Stimulated activated CD8-positive, alpha-beta memory T cell treated with anti-CD3 and anti-CD28 coated beads, Interleukin-4, amount 100 ng/mL, for 1 hour (primary cell): Measurements from ENCODE around the gene NLGN4X.

Experiments used
- DNase-seq, 2 donors: peaks; one replicate each; pipeline ENCODE4 v3.0.0-alpha.2; 2020; ENCODE audit warnings: low read depth in 2 of 2, low spot score in 1 of 2

The NLGN4X gene

GRCh38 chrX:6159468-6159867 is 69.2 kb downstream of the NLGN4X start:
- DNase-seq: no peak

GRCh38 chrX:6151971-6152370 is 76.7 kb downstream of the NLGN4X start:
- no peak for DNase-seq

GRCh38 chrX:6149060-6149872 is 79.4 kb downstream of the NLGN4X start:
- DNase-seq: no peak

- DNase-seq: no peak
These were observed 94.4 kb downstream of the NLGN4X start for GRCh38 chrX:6134255-6134654.

- no peak for DNase-seq
These were observed 95.7 kb downstream of the NLGN4X start for GRCh38 chrX:6132970-6133369.

- no peak for DNase-seq
These were observed 97.4 kb downstream of the NLGN4X start for GRCh38 chrX:6131287-6131686.

GRCh38 chrX:6129195-6129594 is 99.5 kb downstream of the NLGN4X start:
- no peak for DNase-seq

- DNase-seq: no peak
These were observed 108.3 kb downstream of the NLGN4X start for GRCh38 chrX:6120329-6120728.

- no peak for DNase-seq
These were observed 133.2 kb downstream of the NLGN4X start for GRCh38 chrX:6095469-6095868.

GRCh38 chrX:6074532-6074931 is 154.1 kb downstream of the NLGN4X start:
- DNase-seq: no peak

GRCh38 chrX:6071731-6072130 is 156.9 kb downstream of the NLGN4X start:
- no peak for DNase-seq

GRCh38 chrX:6067600-6067999 is 161.1 kb downstream of the NLGN4X start:
- no peak for DNase-seq

GRCh38 chrX:6053141-6053540 is 175.5 kb downstream of the NLGN4X start:
- no peak for DNase-seq

- no peak for DNase-seq
These were observed 176.4 kb downstream of the NLGN4X start for GRCh38 chrX:6052111-6052745.

GRCh38 chrX:6049132-6049531 is 179.5 kb downstream of the NLGN4X start:
- no peak for DNase-seq

GRCh38 chrX:6041630-6042029 is 187.0 kb downstream of the NLGN4X start:
- DNase-seq: no peak

- no peak for DNase-seq
These were observed 199.7 kb downstream of the NLGN4X start for GRCh38 chrX:6029014-6029413.

- no peak for DNase-seq
These were observed 201.7 kb downstream of the NLGN4X start for GRCh38 chrX:6026980-6027379.

GRCh38 chrX:6026429-6026828 is 202.2 kb downstream of the NLGN4X start:
- no peak for DNase-seq

GRCh38 chrX:6024204-6024603 is 204.5 kb downstream of the NLGN4X start:
- DNase-seq: no peak

GRCh38 chrX:6021316-6022091 is 207.2 kb downstream of the NLGN4X start:
- no peak for DNase-seq

- DNase-seq: no peak
These were observed 209.6 kb downstream of the NLGN4X start for GRCh38 chrX:6019076-6019475.
